GM21526 (cell line): ENCODE measurements around the gene SIRPA.

Experiments used
- ATAC-seq: cut with Tn5 transposase; IDR thresholded peaks from one replicate; pipeline ENCODE4 v1.9.1; 2021; ENCODE audit warnings: moderate library complexity; ENCODE audit not compliant: unreplicated experiment, low FRiP score

The SIRPA gene

DNA sequence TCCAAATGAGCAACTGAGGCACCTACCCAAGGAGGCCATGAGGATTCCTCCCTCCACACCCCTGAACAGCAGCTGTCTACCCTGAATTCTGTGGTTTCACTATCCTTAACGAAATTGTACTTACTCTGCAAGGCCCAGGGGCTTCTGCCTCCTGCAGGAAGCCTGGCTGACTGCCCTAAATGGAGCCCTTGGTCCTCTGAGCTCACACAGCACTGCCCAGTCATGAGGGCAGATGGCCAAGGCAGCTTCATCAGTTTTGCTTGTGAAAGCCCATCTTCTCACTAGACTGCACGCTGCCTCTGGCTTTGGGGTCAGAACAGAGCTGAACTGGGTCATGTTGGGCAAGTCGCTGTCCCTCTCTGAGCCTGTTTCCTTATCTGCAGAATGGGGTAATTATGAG is 26.4 kb upstream of the SIRPA start:
- no peak for ATAC-seq

GRCh38 chr20:1870323-1870722 is 24.9 kb upstream of the SIRPA start:
- ATAC-seq = no peak

GRCh38 chr20:1870792-1871550 is 24.2 kb upstream of the SIRPA start:
- no peak for ATAC-seq

DNA sequence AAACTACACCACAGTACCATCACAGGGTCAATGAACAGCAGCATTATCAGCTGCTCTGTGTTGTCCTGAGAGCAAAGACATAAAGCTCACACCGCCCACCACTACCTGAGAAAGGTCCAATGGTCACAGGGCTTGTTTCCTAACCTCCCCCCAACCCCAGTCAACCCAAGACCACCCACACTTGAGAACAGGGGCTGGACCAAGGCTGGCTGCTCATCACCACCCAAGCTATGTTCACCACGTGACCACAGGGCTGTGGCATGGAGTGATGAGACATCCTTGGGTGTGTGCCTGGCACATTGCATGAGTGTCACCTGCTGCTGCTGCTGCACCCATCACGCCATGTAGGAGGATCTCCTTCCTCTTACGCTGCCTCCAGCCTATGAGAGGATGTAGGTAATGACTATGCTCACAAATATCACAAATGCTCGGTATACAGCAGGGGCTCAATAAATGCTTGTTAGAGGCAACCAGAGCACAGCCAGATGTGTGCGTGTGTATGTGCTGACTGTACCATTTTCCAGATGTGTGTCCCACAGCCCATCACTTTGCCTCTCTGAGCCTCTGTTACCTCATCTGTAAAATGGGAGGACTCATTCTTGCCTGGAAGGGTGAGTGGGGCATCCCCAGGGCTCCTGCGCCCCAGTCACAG is 23.3 kb upstream of the SIRPA start:
- peak; percentile 51 for ATAC-seq

DNA sequence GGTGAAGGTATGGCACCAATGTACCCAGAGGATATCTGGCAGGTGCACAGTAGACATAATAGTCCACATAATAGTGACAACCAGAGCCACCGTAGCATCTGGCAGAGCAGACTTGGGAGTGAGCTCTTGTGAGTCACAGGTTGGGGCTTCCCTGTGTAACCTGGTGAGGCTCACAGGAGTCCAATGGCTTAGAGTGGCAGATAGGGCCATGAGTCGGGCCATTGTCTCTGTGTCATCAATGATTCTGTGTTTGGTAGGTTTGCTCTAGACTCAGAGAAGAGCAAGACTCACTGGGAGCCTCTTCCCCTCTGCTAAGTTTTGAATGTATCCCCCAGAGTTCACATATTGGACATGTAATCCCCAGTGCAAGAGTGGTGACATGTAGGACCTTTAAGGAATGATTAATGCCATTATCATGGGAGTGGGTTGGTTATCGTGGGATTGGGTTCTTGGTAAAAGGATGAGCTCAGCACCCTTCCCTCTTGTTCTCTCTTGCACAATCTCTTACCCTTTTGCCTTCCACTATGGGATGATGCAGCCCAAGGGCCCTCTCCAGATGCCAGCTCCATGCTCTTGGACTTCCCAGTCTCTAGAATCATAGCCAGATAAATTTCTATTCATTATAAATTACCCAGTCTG is 22.6 kb upstream of the SIRPA start:
- ATAC-seq = no peak

- ATAC-seq = no peak
These were observed 20.6 kb upstream of the SIRPA start for GRCh38 chr20:1874450-1875182.

DNA sequence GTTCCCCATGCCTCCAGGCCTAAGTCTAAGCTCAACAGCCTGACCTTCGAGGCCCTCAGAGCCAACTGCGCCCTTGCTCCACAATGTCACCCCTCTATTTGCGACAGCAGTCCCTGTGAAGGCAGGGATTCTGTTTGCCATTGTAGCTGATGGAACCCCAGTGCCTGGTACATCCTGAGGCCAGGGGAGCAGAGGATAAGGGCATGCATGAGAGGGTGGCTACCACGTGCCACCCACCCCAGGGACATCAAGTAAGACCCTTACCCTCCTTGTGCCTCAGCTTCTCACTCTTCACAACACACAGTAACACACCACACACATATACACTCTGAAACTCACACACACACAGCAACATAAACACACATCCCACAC is 20.0 kb upstream of the SIRPA start:
- ATAC-seq = no peak

- ATAC-seq = no peak
These were observed 19.4 kb upstream of the SIRPA start for GRCh38 chr20:1875762-1876161.

DNA sequence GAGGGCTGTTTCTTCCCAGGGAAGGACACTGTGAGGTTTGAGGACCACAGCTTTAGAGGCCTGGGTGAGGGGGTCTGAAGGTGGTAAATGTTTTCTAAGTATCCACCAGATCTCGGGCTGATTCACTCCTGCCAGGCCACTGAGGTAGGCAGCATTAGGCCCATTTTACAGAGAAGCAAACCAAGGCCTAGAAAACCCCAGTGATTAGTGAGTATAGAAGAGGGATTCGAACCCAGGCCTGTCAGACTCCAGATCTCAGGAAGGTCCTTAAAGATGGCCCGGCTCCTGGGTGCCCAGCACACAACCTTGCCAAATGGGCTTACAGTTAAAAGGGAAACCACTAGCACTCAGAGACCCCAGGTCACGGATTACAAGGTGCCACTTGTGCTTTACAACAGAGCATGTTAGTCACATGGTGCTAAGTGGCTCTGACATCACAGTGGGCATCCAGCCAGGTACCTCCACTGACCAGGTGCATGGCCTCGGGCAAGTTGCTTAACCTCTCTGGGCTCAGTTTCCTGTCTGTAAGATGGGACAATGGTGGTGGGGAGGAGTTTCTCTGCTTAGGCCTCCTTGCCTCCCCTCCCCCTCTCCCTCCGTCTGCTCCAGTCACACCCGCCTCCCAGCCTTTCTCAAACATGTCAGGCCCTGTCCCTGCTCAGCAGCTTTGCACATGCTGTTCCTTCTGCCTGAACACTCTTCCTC is 18.8 kb upstream of the SIRPA start:
- ATAC-seq = no peak

DNA sequence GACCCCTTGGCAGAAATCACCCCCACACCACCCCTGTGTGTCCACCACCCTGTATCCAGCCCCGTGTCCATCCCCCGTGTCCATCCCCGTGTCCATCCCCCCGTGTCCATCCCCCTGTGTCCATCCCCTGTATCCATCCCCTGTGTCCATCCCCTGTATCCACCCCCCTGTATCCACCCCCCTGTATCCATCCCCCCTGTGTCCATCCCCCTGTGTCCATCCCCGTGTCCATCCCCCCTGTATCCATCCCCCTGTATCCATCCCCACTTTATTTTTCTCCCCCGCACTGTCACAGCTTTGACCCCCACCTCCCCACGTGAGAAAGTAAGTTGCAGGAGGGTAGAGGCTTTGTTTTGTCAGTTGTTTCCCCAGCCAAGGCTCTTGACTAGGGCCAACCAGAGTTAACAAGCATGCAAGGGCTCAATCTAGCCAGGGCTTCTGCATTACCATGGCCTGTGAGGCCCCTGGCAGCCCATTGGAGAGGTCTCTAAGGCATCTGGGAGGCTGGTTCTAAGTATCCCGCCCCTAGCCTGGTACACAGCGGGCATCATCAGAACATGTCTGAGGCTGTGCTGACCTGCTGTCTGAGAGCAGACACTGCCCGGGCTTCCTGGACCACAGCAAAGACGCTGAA is 18.1 kb upstream of the SIRPA start:
- ATAC-seq = no peak

DNA sequence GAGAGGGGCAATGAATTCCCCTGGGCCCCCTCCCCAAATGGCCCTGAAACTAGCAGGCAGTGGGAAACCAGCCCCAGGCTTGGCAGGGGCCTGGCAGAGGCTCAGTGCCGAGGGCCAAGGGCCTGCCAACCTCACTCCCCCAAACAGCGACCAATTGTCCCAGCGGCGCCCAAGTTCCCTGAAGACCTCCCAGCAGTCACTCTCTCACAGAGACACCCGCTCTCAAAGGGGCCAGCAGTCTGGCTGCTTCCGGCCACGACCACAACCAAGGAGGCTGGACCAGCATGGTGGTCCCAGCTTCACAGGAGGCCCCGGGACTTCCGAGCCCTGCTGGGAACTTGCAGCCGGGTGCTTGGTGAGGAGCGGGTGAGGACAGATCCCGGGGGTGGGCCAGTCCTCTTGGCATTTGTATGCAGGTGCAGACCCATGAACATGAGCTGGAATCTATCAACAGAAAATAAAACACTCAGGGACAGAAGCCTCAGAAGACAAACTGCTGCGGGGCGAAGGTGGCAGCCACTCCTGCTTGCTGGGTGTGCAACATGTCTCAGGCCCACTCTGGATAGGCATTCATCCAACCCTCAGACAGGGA is 17.5 kb upstream of the SIRPA start:
- ATAC-seq = no peak

GRCh38 chr20:1879369-1879768 is 15.8 kb upstream of the SIRPA start:
- ATAC-seq = no peak

- no peak for ATAC-seq
These were observed 15.3 kb upstream of the SIRPA start for GRCh38 chr20:1879934-1880333.

DNA sequence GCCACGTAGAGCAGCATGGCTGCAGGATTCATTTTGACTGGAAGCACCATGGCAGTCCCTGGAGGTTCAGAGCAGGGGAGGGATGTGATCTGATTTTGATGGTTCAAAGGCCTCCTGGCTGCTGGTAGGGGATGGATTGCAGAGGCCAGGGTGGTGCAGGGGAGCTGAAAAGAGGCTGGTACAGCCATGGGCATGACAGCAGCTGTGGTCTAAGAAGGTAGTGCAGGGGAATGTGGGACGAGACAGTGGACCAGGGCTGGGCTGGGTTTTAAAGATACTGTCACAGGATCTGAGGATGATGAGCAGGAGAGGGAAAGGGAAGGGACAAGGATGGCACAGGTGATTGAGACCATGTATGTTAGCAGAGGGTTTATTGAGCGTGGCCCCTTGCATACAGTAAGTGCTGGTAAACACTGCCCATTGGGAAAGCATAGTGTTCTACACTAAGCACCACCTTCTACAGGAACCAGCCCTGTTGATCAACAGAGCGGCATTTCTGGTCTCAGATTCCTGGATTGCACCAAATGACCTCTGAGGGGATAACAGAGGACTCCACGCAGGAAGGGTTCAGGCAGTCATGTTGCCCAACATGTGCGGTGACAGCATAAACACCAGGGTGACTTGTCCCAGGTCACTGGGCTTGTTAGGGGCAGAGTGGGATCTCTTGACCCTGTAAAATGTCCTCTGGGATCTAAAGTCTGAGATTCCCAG is 14.5 kb upstream of the SIRPA start:
- ATAC-seq = no peak

DNA sequence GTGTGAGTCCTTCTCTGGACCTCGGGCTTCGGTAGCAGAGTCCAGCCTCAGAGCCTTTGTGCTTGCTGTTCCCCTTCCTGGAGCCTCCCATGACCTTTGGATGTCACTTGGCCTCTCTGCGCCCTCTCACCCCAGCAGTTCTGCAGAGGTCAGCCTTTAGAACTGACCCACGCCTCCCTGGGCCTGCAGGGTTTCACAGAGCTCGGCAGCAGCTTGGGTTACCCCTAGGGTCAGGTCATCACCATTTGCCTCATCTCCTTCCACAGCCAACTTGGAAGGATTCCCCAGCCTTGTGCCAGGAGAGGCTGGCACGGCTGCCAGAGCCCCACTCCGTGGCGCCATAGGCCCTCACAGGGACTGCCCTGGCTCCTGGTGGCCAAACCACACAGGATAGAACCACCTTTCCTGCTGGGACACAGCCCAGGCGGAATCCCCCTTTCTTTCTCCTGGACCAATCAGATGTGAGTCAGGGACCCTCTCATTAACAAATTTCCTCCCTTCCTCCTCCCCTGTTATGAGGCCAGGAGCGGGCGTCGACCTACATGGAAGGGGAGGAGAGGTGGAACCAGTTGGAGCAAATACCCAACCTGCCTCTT is 13.9 kb upstream of the SIRPA start:
- ATAC-seq = no peak

DNA sequence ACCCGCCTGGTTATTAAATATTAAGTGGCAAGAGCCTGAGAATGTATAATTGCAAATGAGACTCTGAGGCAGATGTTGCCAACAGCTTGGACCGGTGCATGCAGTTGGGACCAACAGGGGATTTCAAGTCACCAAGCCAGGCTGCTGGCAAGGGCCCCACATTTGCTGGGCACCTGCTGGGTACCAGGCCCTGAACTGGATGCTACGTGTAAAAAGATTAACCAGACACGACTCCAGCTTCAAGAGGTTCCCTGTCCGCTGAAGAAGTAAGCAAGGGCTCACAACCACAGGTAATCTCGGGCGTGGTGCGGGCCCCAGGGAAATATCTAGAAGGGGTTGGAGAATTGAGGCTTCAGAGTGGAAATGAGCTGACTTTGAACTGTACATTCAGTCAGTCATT is 13.2 kb upstream of the SIRPA start:
- ATAC-seq = no peak

DNA sequence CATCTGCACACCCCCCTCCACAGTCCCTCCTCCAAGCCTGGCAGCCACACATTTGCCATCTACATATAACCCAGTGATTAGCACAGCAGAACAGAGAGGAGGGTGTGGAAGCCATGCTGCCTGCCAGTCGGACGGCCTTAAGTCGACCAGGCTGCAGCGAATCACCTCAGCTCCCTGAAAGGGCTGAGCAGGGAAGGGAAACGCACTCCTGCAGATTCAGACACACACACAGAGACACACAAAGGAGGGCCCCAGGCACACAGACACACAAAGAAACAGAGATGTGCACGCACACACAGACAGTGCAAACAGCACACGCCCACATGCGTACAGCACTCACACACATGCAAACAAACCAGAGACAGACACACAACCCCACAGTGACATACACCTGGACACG is 11.2 kb upstream of the SIRPA start:
- no peak for ATAC-seq

DNA sequence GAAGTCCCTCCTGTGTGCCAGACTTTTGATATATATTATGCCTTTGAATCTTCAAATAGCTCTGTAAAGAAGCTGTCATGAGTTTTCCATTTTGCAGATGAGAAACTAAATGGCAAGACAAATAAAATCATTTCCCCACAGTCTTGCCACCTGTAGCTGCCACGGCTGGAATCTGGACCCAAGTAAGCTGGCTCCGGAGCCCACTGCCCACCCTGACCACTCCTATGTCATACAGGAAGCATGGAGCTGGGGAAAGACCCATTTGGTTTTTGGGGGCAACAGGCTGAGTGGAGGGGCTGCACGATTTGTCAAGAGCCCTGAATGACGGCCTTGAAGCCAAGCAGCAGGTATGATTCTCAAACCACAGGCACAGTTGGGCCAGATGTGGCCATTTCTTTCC is 10.0 kb upstream of the SIRPA start:
- no peak for ATAC-seq
